Pancreas (tissue), 10 donors: ENCODE results near the gene PLAAT3. TPM values are rescaled to one million over a fixed set of nuclear protein-coding genes. Genes with fewer than 3 reads are reported as not detected.

Experiments used
- ATAC-seq, 4 donors: fragments of 200-7000 bp; cut with Tn5 transposase; one replicate each; pipeline versions ENCODE4 v1.8.0 to v1.9.1; 2020; ENCODE audit warnings: mild to moderate bottlenecking in 4 of 4, moderate library complexity in 4 of 4
- DNase-seq, 6 donors: peaks; one replicate each; pipeline ENCODE4 v3.0.0-alpha.2; 2020
- FAIRE-seq: peaks from 2 replicates; lab custom pipeline; 2012; peaks lifted over from hg19 to GRCh38; lab: Jason Lieb, UNC
- H3K27ac ChIP-seq, 4 donors: fragments of 200-600 bp; sonication (generic); 1 replicate in 3 of 4; 2 replicates in 1 of 4; pipeline versions ENCODE4 v1.5.0 to v1.8.0; 2020
- H3K27me3 ChIP-seq, 4 donors: fragments of 200-600 bp; one replicate each; pipeline ENCODE4 v1.8.0; 2021
- H3K36me3 ChIP-seq, 3 donors: fragments of 200-600 bp; sonication (generic) in 1 of 3; one replicate each; pipeline versions ENCODE4 v1.5.0 to v1.8.0; 2020 to 2021
- H3K4me1 ChIP-seq, 3 donors: fragments of 200-600 bp; one replicate each; pipeline ENCODE4 v1.8.0; 2021
- H3K4me3 ChIP-seq, 4 donors: fragments of 200-600 bp; sonication (generic) in 2 of 4; one replicate each; pipeline versions ENCODE4 v1.5.0 to v1.8.0; 2020 to 2021
- H3K9me3 ChIP-seq, 4 donors: fragments of 200-600 bp; one replicate each; pipeline ENCODE4 v1.8.0; 2021
- WGBS, 2 donors: extraction: QIAGEN DNeasy Blood & Tissue Kit; methylation state at CpG; one replicate each; pipeline ENCODE4 v1.1.7; 2013; 5-methylcytosine and 5-hydroxymethylcytosine counted together
- intact Hi-C, 3 donors: fragments of 100-400 bp; cut with DNase I; formaldehyde crosslinking; loops; one replicate each; pipeline versions ENCODE4 v1.11.1 to v1.14.2; 2022
- polyA plus RNA-seq, 2 donors: library from polyadenylated mRNA; stranded (reverse); fragments of 200-250 nt; gene quantifications; one replicate each; pipeline ENCODE4 v1.2.3, GENCODE V29; 2013
- total RNA-seq, 6 donors: library from RNA; stranded (reverse); fragmentation: NEBNext Ultra II Directional in 4 of 6; extraction: Animal tissue kit (Norgen Biotek cat#: 25700) in 4 of 6; gene quantifications; one replicate each; pipeline versions ENCODE4 v1.2.1 to v1.2.4, GENCODE V29; 2021 to 2023
- TF ChIP-seq, protein P1 (sequence below), 4 donors: fragments of 200-600 bp; sonication (generic) in 3 of 4; IDR thresholded peaks; one replicate each; pipeline versions ENCODE4 v1.5.0 to v1.8.0; 2021; ENCODE audit warnings: antibody characterized with exemption in 4 of 4
- donor health status: healthy with polysubstance abuse.
- donor health status: DM: no; HTN: no; CAD: no; lungs with moderate emphysema.
- donor health status: DM: no; HTN: no; CAD: no.
- donor health status: control.
- donor health status: control.
- donor health status: Bipolar disorder and iron deficiency.
- donor health status: DM: yes; HTN: yes; CAD: no.
- donor health status: DM: no; HTN: no; CAD: no.
- donor health status: DM: no; HTN: no; CAD: no.
- donor health status: DM: yes; HTN: yes; CAD: no.

The PLAAT3 gene
- total and polyA plus RNA-seq, 8 donors: 15.2 to 36.0 (median 21.9) TPM

DNA sequence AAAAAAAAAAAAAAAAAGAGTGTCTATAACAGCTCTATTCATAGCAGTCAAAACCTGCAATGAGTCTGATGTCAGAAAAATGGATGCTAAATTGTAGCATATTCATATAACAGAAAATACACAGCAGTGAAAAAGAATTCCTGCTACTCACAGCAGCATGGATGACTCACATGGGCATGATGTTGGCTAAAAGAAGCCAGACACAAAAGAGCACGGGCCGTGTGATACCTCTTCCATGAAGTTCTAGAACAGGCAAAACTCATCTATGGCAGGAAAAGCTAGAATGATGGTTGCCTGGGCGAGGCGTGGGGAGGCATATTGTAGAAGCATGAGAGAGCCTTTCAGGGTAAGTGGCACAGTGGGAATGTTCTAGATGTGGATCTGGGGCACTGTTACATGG, 18.9 kb downstream of the PLAAT3 start:
- FAIRE-seq: no peak
- no peaks in the 10 kb centered on the region for H3K9me3 ChIP-seq
- H3K27me3 ChIP-seq: no peaks in the 10 kb centered on the region
- no peak for ATAC-seq
- H3K36me3 ChIP-seq: peaks cover 0 to 3% (median 0%) of the 10 kb centered on the region in 3 donors
- 93 to 95% methylated on average over 4 of the region's 4 CpGs for WGBS, 2 donors
- H3K4me1 ChIP-seq: no peaks in the 10 kb centered on the region
- intact Hi-C loops: no loop called here
- TF ChIP-seq, protein P1, sequence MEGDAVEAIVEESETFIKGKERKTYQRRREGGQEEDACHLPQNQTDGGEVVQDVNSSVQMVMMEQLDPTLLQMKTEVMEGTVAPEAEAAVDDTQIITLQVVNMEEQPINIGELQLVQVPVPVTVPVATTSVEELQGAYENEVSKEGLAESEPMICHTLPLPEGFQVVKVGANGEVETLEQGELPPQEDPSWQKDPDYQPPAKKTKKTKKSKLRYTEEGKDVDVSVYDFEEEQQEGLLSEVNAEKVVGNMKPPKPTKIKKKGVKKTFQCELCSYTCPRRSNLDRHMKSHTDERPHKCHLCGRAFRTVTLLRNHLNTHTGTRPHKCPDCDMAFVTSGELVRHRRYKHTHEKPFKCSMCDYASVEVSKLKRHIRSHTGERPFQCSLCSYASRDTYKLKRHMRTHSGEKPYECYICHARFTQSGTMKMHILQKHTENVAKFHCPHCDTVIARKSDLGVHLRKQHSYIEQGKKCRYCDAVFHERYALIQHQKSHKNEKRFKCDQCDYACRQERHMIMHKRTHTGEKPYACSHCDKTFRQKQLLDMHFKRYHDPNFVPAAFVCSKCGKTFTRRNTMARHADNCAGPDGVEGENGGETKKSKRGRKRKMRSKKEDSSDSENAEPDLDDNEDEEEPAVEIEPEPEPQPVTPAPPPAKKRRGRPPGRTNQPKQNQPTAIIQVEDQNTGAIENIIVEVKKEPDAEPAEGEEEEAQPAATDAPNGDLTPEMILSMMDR (IDR thresholded peaks at IDR 0.05): no peak
- H3K4me3 ChIP-seq: no peak overlapping the region
- no peak overlapping the region for H3K27ac ChIP-seq
- DNase-seq: peak in 1 of 6 donors; percentile 7

DNA sequence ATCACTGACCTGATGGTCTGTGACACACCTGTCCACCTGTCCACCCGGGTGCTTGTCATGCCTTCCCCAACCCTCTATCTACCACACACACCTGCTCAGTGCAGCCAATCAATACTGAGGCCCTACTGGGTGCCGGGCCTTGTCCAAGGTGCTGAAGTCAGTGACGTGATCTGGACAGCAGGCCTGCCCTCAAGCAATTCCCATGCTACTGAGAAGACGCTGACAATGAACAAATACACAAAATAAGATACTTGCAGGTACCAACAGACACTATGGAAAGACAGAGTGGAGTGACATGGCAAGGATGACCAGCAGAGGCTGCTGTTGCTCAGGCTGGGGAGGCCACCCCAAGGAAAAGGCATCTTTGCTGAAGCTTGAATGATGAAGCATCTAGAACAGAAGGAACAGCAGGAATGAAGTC, 21.2 kb downstream of the PLAAT3 start:
- Histone ChIP-seq H3K27ac (no peak overlapping the region), H3K27me3 (no peaks in the 10 kb centered on the region), H3K4me1 (no peaks in the 10 kb centered on the region), H3K36me3 (peaks cover 0 to 3% (median 0%) of the 10 kb centered on the region in 3 donors), H3K4me3 (no peak overlapping the region), H3K9me3 (no peaks in the 10 kb centered on the region)
- no peak for DNase-seq
- TF ChIP-seq, protein P1 (IDR thresholded peaks at IDR 0.05): peak in 2 of 4 donors; percentile 18 to 25
- FAIRE-seq: no peak
- peak; percentile 46 to 78 (median 73) for ATAC-seq
- intact Hi-C loops: no loop called here
- WGBS, 2 donors: 67 to 68% methylated on average over 4 of the region's 4 CpGs

DNA sequence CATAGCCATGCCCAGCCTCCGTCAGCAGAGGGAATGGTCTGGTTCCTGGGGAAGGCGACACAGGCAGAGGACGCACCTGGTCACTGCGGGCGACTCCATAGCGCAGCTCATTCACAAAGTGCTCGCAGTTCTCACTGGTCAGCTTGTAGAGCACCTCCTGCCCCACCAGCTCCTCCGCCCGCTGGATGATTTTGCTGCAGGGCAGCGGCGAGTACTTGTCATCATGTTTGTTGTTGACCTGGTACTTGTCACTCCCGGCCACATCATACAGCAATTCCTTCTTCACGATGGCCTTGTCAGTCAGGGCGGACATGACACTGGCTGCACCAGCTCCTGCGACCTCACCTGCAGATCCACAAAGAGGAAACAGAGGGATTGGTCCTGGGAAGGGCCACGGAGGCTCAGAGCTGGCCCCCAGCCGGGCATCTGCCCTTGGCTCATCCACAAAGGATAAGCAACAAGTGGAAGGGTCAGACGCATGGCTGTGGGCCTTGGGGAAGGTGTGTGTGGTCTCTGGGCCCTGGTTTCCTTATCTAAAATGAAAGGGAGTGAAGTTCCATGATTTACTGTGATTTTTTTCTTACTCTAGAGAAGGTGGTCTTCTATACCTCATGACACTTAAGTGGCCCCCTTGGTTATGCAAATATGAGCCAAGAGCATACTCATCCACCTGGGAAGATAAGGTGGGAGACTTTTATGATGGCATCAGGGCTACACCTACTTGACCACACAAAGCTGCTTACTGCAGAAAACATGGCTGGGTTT, 24.0 kb downstream of the PLAAT3 start:
- no peak overlapping the region for H3K4me3 ChIP-seq
- no peaks in the 10 kb centered on the region for H3K9me3 ChIP-seq
- H3K4me1 ChIP-seq: peaks cover 0 to 6% (median 0%) of the 10 kb centered on the region in 3 donors
- TF ChIP-seq, protein P1 (IDR thresholded peaks at IDR 0.05): no peak
- H3K36me3 ChIP-seq: peaks cover 0 to 3% (median 0%) of the 10 kb centered on the region in 3 donors
- intact Hi-C loops: no loop called here
- WGBS, 2 donors: 91 to 92% methylated on average over 18 of the region's 18 CpGs
- no peak for ATAC-seq
- H3K27me3 ChIP-seq: no peaks in the 10 kb centered on the region
- FAIRE-seq: no peak
- no peak for DNase-seq
- no peak overlapping the region for H3K27ac ChIP-seq

DNA sequence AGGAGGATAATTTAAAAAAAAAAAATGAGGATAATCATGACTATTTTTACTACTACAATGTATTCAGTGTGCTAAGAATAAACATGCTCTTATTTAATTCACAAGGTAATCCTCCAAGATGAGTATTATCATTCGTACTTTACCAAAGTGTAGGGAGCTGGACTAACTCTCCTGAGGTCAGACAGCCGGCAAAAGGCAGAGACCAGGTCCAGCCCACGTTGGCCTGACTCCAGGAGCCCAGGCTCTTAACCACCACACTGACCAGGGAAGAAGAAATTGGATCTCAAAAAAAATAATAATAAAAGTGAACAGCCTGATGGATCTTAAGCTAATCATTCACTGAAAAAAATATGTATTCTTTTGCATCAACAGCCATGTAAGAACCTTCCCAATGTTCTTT, 25.2 kb downstream of the PLAAT3 start:
- FAIRE-seq: no peak
- DNase-seq: no peak
- Histone ChIP-seq H3K4me1 (peaks cover 0 to 6% (median 0%) of the 10 kb centered on the region in 3 donors), H3K9me3 (no peaks in the 10 kb centered on the region), H3K4me3 (no peak overlapping the region), H3K36me3 (peaks cover 0 to 3% (median 0%) of the 10 kb centered on the region in 3 donors), H3K27ac (no peak overlapping the region), H3K27me3 (no peaks in the 10 kb centered on the region)
- WGBS, 2 donors: 56 to 64% methylated on average over 3 of the region's 3 CpGs
- TF ChIP-seq, protein P1 (IDR thresholded peaks at IDR 0.05): no peak
- no peak for ATAC-seq
- intact Hi-C loops: loop anchor here in 1 of 3 donors (10.0 kb wide), 1 partner anchor 56 kb away; no protein-coding TSS in a partner anchor
